WTC11 (cell line): ENCODE data around the gene SAP30BP. TPM values are rescaled to one million over a fixed set of nuclear protein-coding genes. Genes with fewer than 3 reads are reported as not detected.

Experiments used
- ATAC-seq: fragments of 200-7000 bp; cut with Tn5 transposase; 2 replicates; pipeline ENCODE4 v1.10.0; 2021; ENCODE audit warnings: mild to moderate bottlenecking, moderate library complexity
- CTCF ChIA-PET: fragments of 300-600 bp; sonication (Branson Sonifier 250); formaldehyde crosslinking; loops from one replicate; lab custom pipeline; 2021; ENCODE audit warnings: antibody characterized with exemption; lab: Charles Lee
- POLR2A ChIA-PET: fragments of 350-600 bp; sonication (Branson Sonifier 250); formaldehyde crosslinking; loops from one replicate; lab custom pipeline; 2021; ENCODE audit warnings: antibody characterized with exemption; lab: Charles Lee
- DNase-seq: peaks from one replicate; pipeline ENCODE4 v3.0.0; 2021; ENCODE audit warnings: low spot score
- H3K27ac Mint-ChIP-seq: 2 replicates; pipeline ENCODE4 v1.8.0; 2021; ENCODE audit warnings: mixed read lengths
- H3K27me3 Mint-ChIP-seq: 2 replicates; pipeline ENCODE4 v1.8.0; 2021; ENCODE audit warnings: low read depth, mild to moderate bottlenecking, moderate library complexity, mixed read lengths
- H3K36me3 Mint-ChIP-seq: 2 replicates; pipeline ENCODE4 v1.8.0; 2021; ENCODE audit warnings: mixed read lengths
- H3K4me1 Mint-ChIP-seq: 2 replicates; pipeline ENCODE4 v1.8.0; 2022; ENCODE audit warnings: mixed read lengths
- H3K4me3 Mint-ChIP-seq: 2 replicates; pipeline ENCODE4 v1.8.0; 2021; ENCODE audit warnings: mild to moderate bottlenecking, moderate library complexity, mixed read lengths
- H3K9me3 Mint-ChIP-seq: 2 replicates; pipeline ENCODE4 v1.8.0; 2021; ENCODE audit warnings: mixed read lengths
- AR ChIP-seq: fragments of 250-450 bp; sonication (Bioruptor Pico); IDR thresholded peaks from 2 replicates; pipeline ENCODE4 v1.9.0; 2021; ENCODE audit warnings: mild to moderate bottlenecking
- CREB1 ChIP-seq: sonication (generic); formaldehyde crosslinking; IDR thresholded peaks from 2 replicates; pipeline ENCODE4 v1.8.0; 2023; ENCODE audit warnings: mild to moderate bottlenecking, missing genetic modification reagents
- CREM ChIP-seq: sonication (generic); formaldehyde crosslinking; IDR thresholded peaks from 2 replicates; pipeline ENCODE4 v1.8.1; 2022; ENCODE audit warnings: mild to moderate bottlenecking, missing genetic modification reagents, moderate library complexity
- ELF4 ChIP-seq: sonication (generic); formaldehyde crosslinking; IDR thresholded peaks from 2 replicates; pipeline ENCODE4 v1.8.1; 2022; ENCODE audit warnings: low read depth, mild to moderate bottlenecking, moderate library complexity, missing genetic modification reagents
- FOXP4 ChIP-seq: sonication (generic); formaldehyde crosslinking; IDR thresholded peaks from 2 replicates; pipeline ENCODE4 v1.8.0; 2022; ENCODE audit warnings: mild to moderate bottlenecking, missing genetic modification reagents
- GTF2I ChIP-seq: fragments of 250-450 bp; sonication (Bioruptor Pico); conservative IDR thresholded peaks from 2 replicates; pipeline ENCODE4 v1.4.0; 2021; ENCODE audit warnings: mild to moderate bottlenecking
- HMGA2 ChIP-seq: fragments of 250-450 bp; sonication (Bioruptor Pico); IDR thresholded peaks from 2 replicates; pipeline ENCODE4 v1.4.0; 2021; ENCODE audit warnings: mild to moderate bottlenecking, moderate library complexity
- JUN ChIP-seq: sonication (generic); formaldehyde crosslinking; IDR thresholded peaks from 2 replicates; pipeline ENCODE4 v1.8.0; 2023; ENCODE audit warnings: mild to moderate bottlenecking, missing genetic modification reagents
- KAT7 ChIP-seq: sonication (generic); formaldehyde crosslinking; IDR thresholded peaks from 2 replicates; pipeline ENCODE4 v1.8.1; 2023; ENCODE audit warnings: missing genetic modification reagents, mild to moderate bottlenecking, borderline replicate concordance
- MYBL2 ChIP-seq: sonication (generic); formaldehyde crosslinking; IDR thresholded peaks from 2 replicates; pipeline ENCODE4 v1.8.1; 2023; ENCODE audit warnings: mild to moderate bottlenecking, moderate library complexity, missing genetic modification reagents
- NFATC4 ChIP-seq: fragments of 250-450 bp; sonication (Bioruptor Pico); IDR thresholded peaks from 2 replicates; pipeline ENCODE4 v1.9.0; 2021; ENCODE audit warnings: mild to moderate bottlenecking
- NR2C2 ChIP-seq: sonication (generic); formaldehyde crosslinking; IDR thresholded peaks from 2 replicates; pipeline ENCODE4 v1.8.0; 2022; ENCODE audit warnings: mild to moderate bottlenecking, missing genetic modification reagents
- OVOL2 ChIP-seq: fragments of 250-450 bp; sonication (Bioruptor Pico); IDR thresholded peaks from 2 replicates; pipeline ENCODE4 v1.9.0; 2021; ENCODE audit warnings: mild to moderate bottlenecking, borderline replicate concordance
- RELA ChIP-seq: sonication (generic); formaldehyde crosslinking; IDR thresholded peaks from 2 replicates; pipeline ENCODE4 v1.8.1; 2022; ENCODE audit warnings: missing genetic modification reagents, mild to moderate bottlenecking, borderline replicate concordance
- SMAD3 ChIP-seq: sonication (generic); formaldehyde crosslinking; IDR thresholded peaks from 2 replicates; pipeline ENCODE4 v1.8.0; 2022; ENCODE audit warnings: missing genetic modification reagents, mild to moderate bottlenecking, borderline replicate concordance
- SP1 ChIP-seq: sonication (generic); formaldehyde crosslinking; conservative IDR thresholded peaks from 2 replicates; pipeline ENCODE4 v1.8.1; 2022; ENCODE audit warnings: missing genetic modification reagents
- STAT6 ChIP-seq: sonication (generic); formaldehyde crosslinking; conservative IDR thresholded peaks from 2 replicates; pipeline ENCODE4 v1.8.1; 2023; ENCODE audit warnings: mild to moderate bottlenecking, low read depth, missing genetic modification reagents, moderate library complexity
- TP53 ChIP-seq: sonication (generic); formaldehyde crosslinking; IDR thresholded peaks from 2 replicates; pipeline ENCODE4 v1.8.1; 2023; ENCODE audit warnings: mild to moderate bottlenecking, missing genetic modification reagents
- ZBTB21 ChIP-seq: sonication (generic); formaldehyde crosslinking; IDR thresholded peaks from 2 replicates; pipeline ENCODE4 v1.8.1; 2023; ENCODE audit warnings: mild to moderate bottlenecking, missing genetic modification reagents, borderline replicate concordance
- ZNF263 ChIP-seq: sonication (generic); formaldehyde crosslinking; IDR thresholded peaks from 2 replicates; pipeline ENCODE4 v1.8.1; 2022; ENCODE audit warnings: low read depth, mild to moderate bottlenecking, moderate library complexity, missing genetic modification reagents
- ZNF423 ChIP-seq: fragments of 250-450 bp; sonication (Bioruptor Pico); IDR thresholded peaks from 2 replicates; pipeline ENCODE4 v2.1.2; 2022; ENCODE audit warnings: mild to moderate bottlenecking, moderate library complexity
- ZNF532 ChIP-seq: fragments of 250-450 bp; sonication (Bioruptor Pico); IDR thresholded peaks from 2 replicates; pipeline ENCODE4 v1.9.0; 2021; ENCODE audit warnings: mild to moderate bottlenecking, borderline replicate concordance
- total RNA-seq: library from RNA; stranded (reverse); gene quantifications from 3 replicates; pipeline ENCODE4 v1.2.3, GENCODE V29; 2021
- TF ChIP-seq, protein P1 (sequence below): sonication (generic); formaldehyde crosslinking; IDR thresholded peaks from 2 replicates; pipeline ENCODE4 v1.8.1; 2023; ENCODE audit warnings: mild to moderate bottlenecking, missing genetic modification reagents

Gene SAP30BP
- total RNA-seq, 1 experiment from 2014 or later, result 86.8 TPM

DNA sequence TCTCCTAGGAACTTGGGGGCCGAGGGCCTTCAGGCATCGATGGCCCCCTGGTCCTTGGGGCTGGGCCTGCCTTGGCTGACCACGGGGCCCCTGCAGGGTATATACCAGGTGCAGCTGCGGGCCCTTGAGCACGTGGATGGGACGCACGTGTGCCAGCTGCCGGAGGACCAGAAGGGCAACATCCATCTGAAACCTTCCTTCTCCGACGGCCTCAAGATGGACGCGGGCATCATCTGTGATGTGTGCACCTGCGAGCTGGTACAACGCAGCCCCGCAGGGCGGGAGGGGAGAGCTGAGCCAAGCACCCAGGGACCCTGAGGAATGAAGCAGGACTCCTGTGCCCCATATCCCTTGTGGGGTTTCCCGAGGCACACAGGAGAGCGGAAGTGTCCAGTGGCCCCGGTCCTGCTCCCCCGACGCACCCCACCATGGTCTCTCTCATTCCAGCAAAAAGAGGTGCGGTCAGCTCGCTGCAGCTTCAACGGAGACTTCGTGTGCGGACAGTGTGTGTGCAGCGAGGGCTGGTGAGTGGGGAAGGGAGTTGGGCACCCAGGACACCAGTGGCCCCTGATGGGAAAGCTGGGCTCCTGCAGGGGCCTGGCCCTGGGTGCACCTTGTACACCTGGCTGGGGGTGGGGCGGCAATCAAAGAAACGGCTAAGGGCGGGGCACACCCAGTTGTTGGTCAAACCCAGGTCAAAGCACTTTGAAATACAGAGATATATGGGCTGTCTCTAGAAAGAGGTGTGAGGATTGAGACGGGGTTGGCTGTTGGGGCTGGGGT, 64.8 kb downstream of the SAP30BP start:
- no peaks in the 10 kb centered on the region for H3K4me1 Mint-ChIP-seq
- CTCF ChIA-PET, result interaction anchor here (0.6 to 13.2 kb wide), 7 partner anchors 11 to 130 kb away, joined by 3 to 105 read pairs (median 7); partner anchors contain the start of genes ITGB4 and SMIM5

DNA sequence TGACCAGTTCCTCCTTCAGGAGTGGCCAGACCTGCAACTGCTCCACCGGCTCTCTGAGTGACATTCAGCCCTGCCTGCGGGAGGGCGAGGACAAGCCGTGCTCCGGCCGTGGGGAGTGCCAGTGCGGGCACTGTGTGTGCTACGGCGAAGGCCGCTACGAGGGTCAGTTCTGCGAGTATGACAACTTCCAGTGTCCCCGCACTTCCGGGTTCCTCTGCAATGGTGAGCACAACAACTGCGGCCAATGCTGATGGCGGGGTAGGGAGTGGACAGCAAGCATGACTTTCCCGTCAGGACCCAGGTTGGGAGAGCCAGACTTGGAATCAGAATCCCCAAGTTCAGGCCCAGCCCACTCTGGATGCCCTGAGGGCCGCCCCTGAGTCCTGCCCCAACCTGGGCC, 66.3 kb downstream of the SAP30BP start:
- CTCF ChIA-PET, result interaction anchor here (0.9 to 13.2 kb wide), 3 partner anchors 15 to 100 kb away, joined by 6 to 105 read pairs (median 18); partner anchors contain the start of gene SMIM5
- POLR2A ChIA-PET, result no interaction called here
- Mint-ChIP-seq H3K4me1 (no peaks in the 10 kb centered on the region), H3K4me3 (no peak overlapping the region), H3K27me3 (no peaks in the 10 kb centered on the region), H3K36me3 (no peaks in the 10 kb centered on the region), H3K9me3 (no peaks in the 10 kb centered on the region), H3K27ac (no peak overlapping the region; the same call in 1 of the 2 replicates)
- ATAC-seq, result no peak
- DNase-seq, result no peak
- TF ChIP-seq OVOL2 (CRISPR knock-in tag), result no peak
- TF ChIP-seq ZNF532 (CRISPR knock-in tag), result no peak
- TF ChIP-seq, protein P1, sequence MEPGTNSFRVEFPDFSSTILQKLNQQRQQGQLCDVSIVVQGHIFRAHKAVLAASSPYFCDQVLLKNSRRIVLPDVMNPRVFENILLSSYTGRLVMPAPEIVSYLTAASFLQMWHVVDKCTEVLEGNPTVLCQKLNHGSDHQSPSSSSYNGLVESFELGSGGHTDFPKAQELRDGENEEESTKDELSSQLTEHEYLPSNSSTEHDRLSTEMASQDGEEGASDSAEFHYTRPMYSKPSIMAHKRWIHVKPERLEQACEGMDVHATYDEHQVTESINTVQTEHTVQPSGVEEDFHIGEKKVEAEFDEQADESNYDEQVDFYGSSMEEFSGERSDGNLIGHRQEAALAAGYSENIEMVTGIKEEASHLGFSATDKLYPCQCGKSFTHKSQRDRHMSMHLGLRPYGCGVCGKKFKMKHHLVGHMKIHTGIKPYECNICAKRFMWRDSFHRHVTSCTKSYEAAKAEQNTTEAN, result no peak
- TF ChIP-seq AR (CRISPR knock-in tag), result no peak
- no peak for TF ChIP-seq NR2C2 (CRISPR knock-in tag)
- TF ChIP-seq CREM, result no peak
- no peak for TF ChIP-seq ZBTB21 (CRISPR knock-in tag)

More for the DNA sequence above, 64.8 kb downstream of the SAP30BP start:
- H3K27me3 Mint-ChIP-seq, result no peaks in the 10 kb centered on the region
- H3K9me3 Mint-ChIP-seq, result no peaks in the 10 kb centered on the region
- no peak overlapping the region for H3K4me3 Mint-ChIP-seq
- DNase-seq (no peak), ATAC-seq (no peak)
- TF ChIP-seq SP1 (CRISPR knock-in tag), result no peak
- no peak for TF ChIP-seq CREM
- TF ChIP-seq FOXP4 (CRISPR knock-in tag), result no peak
- no peak for TF ChIP-seq KAT7 (CRISPR knock-in tag)
- TF ChIP-seq JUN, result no peak
- no peak for TF ChIP-seq RELA (CRISPR knock-in tag)
- TF ChIP-seq HMGA2 (CRISPR knock-in tag), result no peak
- no peak for TF ChIP-seq NFATC4
- TF ChIP-seq ELF4 (CRISPR knock-in tag), result no peak
- no peak for TF ChIP-seq GTF2I (CRISPR knock-in tag)
- TF ChIP-seq ZNF263 (CRISPR knock-in tag), result no peak
- TF ChIP-seq ZNF423 (CRISPR knock-in tag), result no peak
- no peak for TF ChIP-seq SMAD3 (CRISPR knock-in tag)
- TF ChIP-seq MYBL2, result no peak
- TF ChIP-seq CREB1 (CRISPR knock-in tag), result no peak
- no peak for TF ChIP-seq TP53 (CRISPR knock-in tag)
- TF ChIP-seq STAT6, result no peak
- H3K36me3 Mint-ChIP-seq, result no peaks in the 10 kb centered on the region
- peak overlapping the region; percentile 36 for H3K27ac Mint-ChIP-seq
- POLR2A ChIA-PET, result interaction anchor here (0.6 to 1.1 kb wide), 2 partner anchors 11 to 107 kb away, joined by 3 read pairs; partner anchors contain the start of gene ITGB4
